ENCODE measurements around the gene ASTN2. TPM values are rescaled to one million over a fixed set of nuclear protein-coding genes. Genes with fewer than 3 reads are reported as not detected.

ASTN2 gene
- total and polyA plus RNA-seq, 2 experiments from 2014 or later: 5.6 to 7.7 TPM

- Histone ChIP-seq H3K4me1 (ENCODE audit: low read depth) (peaks cover 11% of the 10 kb centered on the region), H3K27ac (no peak overlapping the region), H3K27me3 (no peaks in the 10 kb centered on the region), H3K9me3 (ENCODE audit: low read depth) (peaks cover 2% of the 10 kb centered on the region), H3K36me3 (no peaks in the 10 kb centered on the region), H3K4me3 (no peak overlapping the region)
- TF ChIP-seq, protein P1, sequence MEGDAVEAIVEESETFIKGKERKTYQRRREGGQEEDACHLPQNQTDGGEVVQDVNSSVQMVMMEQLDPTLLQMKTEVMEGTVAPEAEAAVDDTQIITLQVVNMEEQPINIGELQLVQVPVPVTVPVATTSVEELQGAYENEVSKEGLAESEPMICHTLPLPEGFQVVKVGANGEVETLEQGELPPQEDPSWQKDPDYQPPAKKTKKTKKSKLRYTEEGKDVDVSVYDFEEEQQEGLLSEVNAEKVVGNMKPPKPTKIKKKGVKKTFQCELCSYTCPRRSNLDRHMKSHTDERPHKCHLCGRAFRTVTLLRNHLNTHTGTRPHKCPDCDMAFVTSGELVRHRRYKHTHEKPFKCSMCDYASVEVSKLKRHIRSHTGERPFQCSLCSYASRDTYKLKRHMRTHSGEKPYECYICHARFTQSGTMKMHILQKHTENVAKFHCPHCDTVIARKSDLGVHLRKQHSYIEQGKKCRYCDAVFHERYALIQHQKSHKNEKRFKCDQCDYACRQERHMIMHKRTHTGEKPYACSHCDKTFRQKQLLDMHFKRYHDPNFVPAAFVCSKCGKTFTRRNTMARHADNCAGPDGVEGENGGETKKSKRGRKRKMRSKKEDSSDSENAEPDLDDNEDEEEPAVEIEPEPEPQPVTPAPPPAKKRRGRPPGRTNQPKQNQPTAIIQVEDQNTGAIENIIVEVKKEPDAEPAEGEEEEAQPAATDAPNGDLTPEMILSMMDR (IDR thresholded peaks at IDR 0.05; ENCODE audit: low read depth, low read length): no peak
- no peak for DNase-seq (ENCODE audit: low read depth in 1 of 2, low spot score in 1 of 2)
These were observed 195.9 kb downstream of the ASTN2 start for GRCh38 chr9:117218951-117219350.

GRCh38 chr9:117214416-117214815 is 200.4 kb downstream of the ASTN2 start:
- Histone ChIP-seq H3K27ac (no peak overlapping the region), H3K9me3 (ENCODE audit: low read depth) (no peaks in the 10 kb centered on the region), H3K36me3 (no peaks in the 10 kb centered on the region), H3K27me3 (no peaks in the 10 kb centered on the region), H3K4me3 (no peak overlapping the region), H3K4me1 (ENCODE audit: low read depth) (peaks cover 11% of the 10 kb centered on the region)
- DNase-seq (ENCODE audit: low read depth in 1 of 2, low spot score in 1 of 2): no peak
- TF ChIP-seq, protein P1 (IDR thresholded peaks at IDR 0.05; ENCODE audit: low read depth, low read length): no peak

GRCh38 chr9:117211280-117211679 is 203.6 kb downstream of the ASTN2 start:
- no peaks in the 10 kb centered on the region for H3K36me3 ChIP-seq
- H3K4me1 ChIP-seq (ENCODE audit: low read depth): peaks cover 11% of the 10 kb centered on the region
- no peak overlapping the region for H3K27ac ChIP-seq
- no peaks in the 10 kb centered on the region for H3K9me3 ChIP-seq (ENCODE audit: low read depth)
- DNase-seq (ENCODE audit: low read depth in 1 of 2, low spot score in 1 of 2): no peak
- no peaks in the 10 kb centered on the region for H3K27me3 ChIP-seq
- TF ChIP-seq, protein P1 (IDR thresholded peaks at IDR 0.05; ENCODE audit: low read depth, low read length): no peak
- no peak overlapping the region for H3K4me3 ChIP-seq

DNA sequence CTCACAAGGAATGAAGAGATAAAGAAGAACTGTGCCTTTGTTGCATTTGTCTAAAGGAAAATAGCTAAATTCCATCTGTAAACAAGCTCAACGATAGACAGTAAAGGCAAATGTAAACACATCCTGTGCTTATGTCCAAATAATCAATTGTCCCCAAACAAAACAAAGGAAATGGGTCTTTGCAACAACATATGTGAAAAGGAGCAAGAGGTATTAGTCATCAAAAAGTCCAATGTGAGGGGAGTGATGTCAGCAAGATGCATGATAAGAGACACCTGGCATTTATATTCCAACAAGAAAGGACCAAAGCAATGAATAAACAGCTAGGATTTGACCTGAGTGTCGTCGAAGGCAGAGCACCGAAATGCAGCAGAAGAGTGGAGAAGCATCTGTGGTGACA is 209.1 kb downstream of the ASTN2 start:
- H3K27me3 ChIP-seq: no peaks in the 10 kb centered on the region
- no peak overlapping the region for H3K27ac ChIP-seq
- H3K9me3 ChIP-seq (ENCODE audit: low read depth): no peaks in the 10 kb centered on the region
- H3K4me1 ChIP-seq (ENCODE audit: low read depth): no peaks in the 10 kb centered on the region
- H3K4me3 ChIP-seq: no peak overlapping the region
- DNase-seq (ENCODE audit: low read depth in 1 of 2, low spot score in 1 of 2): peak in 1 of 2 donors; percentile 9
- H3K36me3 ChIP-seq: no peaks in the 10 kb centered on the region
- TF ChIP-seq, protein P1 (IDR thresholded peaks at IDR 0.05; ENCODE audit: low read depth, low read length): no peak

DNA sequence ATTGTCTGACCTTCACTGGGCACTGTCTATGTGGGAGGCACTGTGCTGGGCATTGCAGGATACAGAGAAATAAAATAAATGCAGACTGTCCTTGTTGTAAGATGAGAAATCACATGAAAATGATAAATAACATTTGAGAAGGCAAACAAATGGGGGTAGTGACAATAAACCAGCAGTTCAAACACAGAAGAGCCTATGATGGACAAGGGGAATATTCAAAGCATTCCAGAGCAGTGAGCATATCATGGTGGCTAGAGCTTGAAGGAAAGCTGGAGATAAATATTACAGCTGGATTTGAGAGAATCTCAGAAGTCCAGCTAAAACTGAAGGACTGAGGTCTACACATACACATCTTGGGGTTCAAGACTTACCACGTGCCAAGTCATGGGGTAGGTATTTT is 209.9 kb downstream of the ASTN2 start:
- H3K27me3 ChIP-seq: no peaks in the 10 kb centered on the region
- no peak for DNase-seq (ENCODE audit: low read depth in 1 of 2, low spot score in 1 of 2)
- no peak overlapping the region for H3K4me3 ChIP-seq
- H3K36me3 ChIP-seq: no peaks in the 10 kb centered on the region
- TF ChIP-seq, protein P1 (IDR thresholded peaks at IDR 0.05; ENCODE audit: low read depth, low read length): no peak
- H3K9me3 ChIP-seq (ENCODE audit: low read depth): no peaks in the 10 kb centered on the region
- no peak overlapping the region for H3K27ac ChIP-seq
- no peaks in the 10 kb centered on the region for H3K4me1 ChIP-seq (ENCODE audit: low read depth)
